Uterus (tissue), 4 donors: ENCODE data around the gene NBPF1. TPM values are rescaled to one million over a fixed set of nuclear protein-coding genes. Genes with fewer than 3 reads are reported as not detected.
"Not testable (repeated sequence)": the region's sequence is repeated elsewhere in the genome, so short reads cannot be mapped to it uniquely, and the experiment has no call there.

Source experiments
- DNase-seq, 2 donors: peaks; one replicate each; pipeline ENCODE4 v3.0.0-alpha.2; 2019 to 2020
- H3K27ac ChIP-seq, 2 donors: fragments of 200-600 bp; sonication (generic); 1 replicate in 1 of 2; 2 replicates in 1 of 2; pipeline ENCODE4 v1.5.1; 2016 to 2018
- H3K27me3 ChIP-seq, 2 donors: fragments of 200-600 bp; sonication (generic); one replicate each; pipeline ENCODE4 v1.5.1; 2018 to 2019; ENCODE audit warnings: control low read depth in 1 of 2
- H3K36me3 ChIP-seq, 2 donors: fragments of 200-600 bp; sonication (generic); one replicate each; pipeline ENCODE4 v1.5.1; 2019; ENCODE audit warnings: control low read depth in 1 of 2
- H3K4me1 ChIP-seq, 2 donors: fragments of 200-600 bp; sonication (generic); one replicate each; pipeline ENCODE4 v1.5.1; 2018 to 2019; ENCODE audit warnings: control low read depth in 1 of 2
- H3K4me3 ChIP-seq, 2 donors: fragments of 200-600 bp; sonication (generic); 1 replicate in 1 of 2; 2 replicates in 1 of 2; pipeline ENCODE4 v1.5.1; 2018 to 2019; ENCODE audit warnings: mild to moderate bottlenecking in 1 of 2
- H3K9me3 ChIP-seq, 2 donors: fragments of 200-600 bp; sonication (generic); one replicate each; pipeline ENCODE4 v1.5.1; 2019; ENCODE audit warnings: control low read depth in 1 of 2
- POLR2A ChIP-seq, 2 donors: fragments of 450-650 bp; IDR thresholded peaks; one replicate each; pipeline ENCODE4 v1.6.1; 2016; ENCODE audit warnings: antibody characterized with exemption in 2 of 2, mild to moderate bottlenecking in 1 of 2, moderate library complexity in 1 of 2
- intact Hi-C: fragments of 100-400 bp; cut with DNase I; formaldehyde crosslinking; loops from one replicate; pipeline ENCODE4 v1.15.1; 2023; ENCODE audit warnings: low total_unique reads
- total RNA-seq, 4 donors: library from RNA; depleted of rRNA in 3 of 4; stranded (reverse); fragments of >200 nt in 3 of 4; gene quantifications; one replicate each; pipeline versions ENCODE4 v1.1.0 to v1.2.4, GENCODE V29; 2014 to 2023
- TF ChIP-seq, protein P1 (sequence below), 4 experiments: fragments of 200-600 bp in 2 of 4; fragments of 450-650 bp in 2 of 4; sonication (generic) in 2 of 4; IDR thresholded peaks; one replicate each; pipeline ENCODE4 v1.5.1; 2016 to 2019; ENCODE audit warnings: antibody characterized with exemption in 4 of 4, mild to moderate bottlenecking in 2 of 4, moderate library complexity in 1 of 4
- donor health status: DM: yes; HTN: yes; CAD: no.

NBPF1 gene
- total RNA-seq, 4 donors from 2014 or later: 29.4 to 178 (median 39.2) TPM

DNA sequence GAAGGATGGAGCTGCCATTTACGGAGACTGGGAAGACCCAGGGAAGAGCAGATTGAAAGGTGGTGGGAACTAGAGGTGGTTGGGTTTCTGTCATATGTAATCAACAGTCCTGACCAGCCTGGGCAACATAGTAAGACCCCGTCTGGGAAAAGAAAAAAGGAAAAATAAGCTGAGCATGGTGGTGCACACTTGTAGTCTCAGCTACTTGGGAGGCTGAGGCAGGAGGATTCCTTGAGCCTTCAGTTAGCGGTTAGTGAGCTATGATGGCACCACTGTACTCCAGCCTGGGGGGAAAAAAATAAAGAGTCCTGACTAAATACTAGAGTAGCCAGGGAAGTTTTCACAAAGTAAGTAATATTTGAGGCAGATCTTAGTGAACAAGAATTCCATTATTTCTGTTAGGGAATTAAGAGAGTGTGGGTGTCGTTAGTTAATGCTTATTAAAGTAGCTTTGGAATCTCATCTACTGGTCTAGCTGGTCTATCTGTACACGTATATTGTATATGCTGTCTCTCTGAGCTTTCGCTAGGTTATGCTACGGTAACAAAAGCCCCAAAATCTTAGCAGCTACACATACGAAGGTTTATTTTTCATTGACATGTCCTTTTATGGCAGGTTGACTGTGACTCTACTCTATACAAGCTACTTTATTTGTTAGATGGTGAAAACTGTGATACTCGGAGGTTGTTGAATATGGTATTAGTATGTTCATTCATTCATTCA lies 4.4 kb downstream of the NBPF1 start:
- intact Hi-C loops: no loop called here
- DNase-seq: no peak

GRCh38 chr1:16607853-16608815 lies 5.2 kb downstream of the NBPF1 start:
- intact Hi-C loops, H3K4me1 ChIP-seq, H3K36me3 ChIP-seq, H3K27ac ChIP-seq, H3K9me3 ChIP-seq, H3K27me3 ChIP-seq, H3K4me3 ChIP-seq: not testable (repeated sequence)
- DNase-seq: peak in 1 of 2 donors; percentile 22

More for the DNA sequence above, 4.4 kb downstream of the NBPF1 start:
- Histone ChIP-seq H3K27me3 (no peaks in the 10 kb centered on the region), H3K36me3 (no peaks in the 10 kb centered on the region), H3K9me3 (no peaks in the 10 kb centered on the region), H3K4me1 (peaks cover 0 to 5% of the 10 kb centered on the region in 2 donors), H3K27ac (no peak overlapping the region), H3K4me3 (no peak overlapping the region)
- no peak for TF ChIP-seq POLR2A (IDR thresholded peaks at IDR 0.05)
- TF ChIP-seq, protein P1, sequence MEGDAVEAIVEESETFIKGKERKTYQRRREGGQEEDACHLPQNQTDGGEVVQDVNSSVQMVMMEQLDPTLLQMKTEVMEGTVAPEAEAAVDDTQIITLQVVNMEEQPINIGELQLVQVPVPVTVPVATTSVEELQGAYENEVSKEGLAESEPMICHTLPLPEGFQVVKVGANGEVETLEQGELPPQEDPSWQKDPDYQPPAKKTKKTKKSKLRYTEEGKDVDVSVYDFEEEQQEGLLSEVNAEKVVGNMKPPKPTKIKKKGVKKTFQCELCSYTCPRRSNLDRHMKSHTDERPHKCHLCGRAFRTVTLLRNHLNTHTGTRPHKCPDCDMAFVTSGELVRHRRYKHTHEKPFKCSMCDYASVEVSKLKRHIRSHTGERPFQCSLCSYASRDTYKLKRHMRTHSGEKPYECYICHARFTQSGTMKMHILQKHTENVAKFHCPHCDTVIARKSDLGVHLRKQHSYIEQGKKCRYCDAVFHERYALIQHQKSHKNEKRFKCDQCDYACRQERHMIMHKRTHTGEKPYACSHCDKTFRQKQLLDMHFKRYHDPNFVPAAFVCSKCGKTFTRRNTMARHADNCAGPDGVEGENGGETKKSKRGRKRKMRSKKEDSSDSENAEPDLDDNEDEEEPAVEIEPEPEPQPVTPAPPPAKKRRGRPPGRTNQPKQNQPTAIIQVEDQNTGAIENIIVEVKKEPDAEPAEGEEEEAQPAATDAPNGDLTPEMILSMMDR (IDR thresholded peaks at IDR 0.05): no peak

- H3K27ac ChIP-seq: no peak overlapping the region
- no peaks in the 10 kb centered on the region for H3K9me3 ChIP-seq
- intact Hi-C loops: no loop called here
- TF ChIP-seq POLR2A (IDR thresholded peaks at IDR 0.05): no peak
- TF ChIP-seq, protein P1 (IDR thresholded peaks at IDR 0.05): no peak
- H3K27me3 ChIP-seq: no peaks in the 10 kb centered on the region
- no peak overlapping the region for H3K4me3 ChIP-seq
- DNase-seq: no peak
- no peaks in the 10 kb centered on the region for H3K36me3 ChIP-seq
- peaks cover 0 to 5% of the 10 kb centered on the region in 2 donors for H3K4me1 ChIP-seq
These were observed 5.9 kb downstream of the NBPF1 start for GRCh38 chr1:16607433-16607851.

- DNase-seq, H3K27ac ChIP-seq, intact Hi-C loops, H3K9me3 ChIP-seq, H3K4me1 ChIP-seq, H3K27me3 ChIP-seq, H3K4me3 ChIP-seq, H3K36me3 ChIP-seq: not testable (repeated sequence)
These were observed 6.5 kb downstream of the NBPF1 start for GRCh38 chr1:16606666-16607432.

DNA sequence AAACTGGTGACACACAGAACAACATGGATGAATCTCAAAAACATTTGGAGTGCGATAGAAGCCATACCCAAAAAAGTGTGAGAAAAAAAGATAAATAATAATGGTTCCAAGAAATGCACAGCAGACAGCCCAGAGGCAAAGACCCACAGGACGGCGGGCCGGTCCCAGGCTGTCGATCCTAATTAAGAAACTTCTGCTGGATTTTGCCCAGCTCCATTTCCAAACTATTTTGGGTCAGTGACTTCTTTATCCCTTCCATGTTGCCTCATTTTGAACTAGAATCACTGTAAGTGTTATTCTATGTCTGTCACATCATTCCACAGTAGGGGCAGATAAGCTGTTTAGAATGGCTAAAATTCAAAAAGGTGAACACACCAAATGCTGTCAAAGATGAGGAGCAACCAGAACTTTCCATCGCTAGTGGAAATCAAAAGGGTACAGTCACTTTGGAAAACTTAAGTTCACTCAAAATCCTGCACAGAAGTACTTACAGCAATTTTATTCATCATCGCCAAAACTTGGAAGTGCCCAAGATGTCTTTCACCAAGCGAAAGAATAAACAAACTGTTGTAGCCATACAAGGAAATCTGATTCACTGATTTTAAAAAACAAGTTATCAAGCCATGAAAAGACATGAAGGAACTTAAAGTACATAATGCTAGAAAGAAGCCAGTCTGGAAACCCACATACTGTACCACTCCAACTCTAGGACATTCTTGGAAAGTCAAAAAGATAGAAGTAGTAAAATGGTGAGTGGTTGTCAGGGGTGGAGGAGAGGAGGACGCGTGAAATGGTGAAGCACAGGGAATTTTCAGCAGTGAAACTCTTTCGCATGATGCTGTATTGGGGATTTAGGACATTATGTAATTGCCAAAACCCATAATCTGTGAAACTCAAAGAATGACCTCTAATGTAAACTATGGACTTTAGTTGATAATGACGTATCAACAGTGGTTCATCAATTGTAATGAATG lies 7.5 kb downstream of the NBPF1 start:
- TF ChIP-seq, protein P1 (IDR thresholded peaks at IDR 0.05): no peak
- TF ChIP-seq POLR2A (IDR thresholded peaks at IDR 0.05): no peak

More for the DNA sequence above, 7.5 kb downstream of the NBPF1 start:
- H3K27ac ChIP-seq: no peak overlapping the region
- no peaks in the 10 kb centered on the region for H3K9me3 ChIP-seq
- intact Hi-C loops: no loop called here
- H3K27me3 ChIP-seq: no peaks in the 10 kb centered on the region
- no peak for DNase-seq
- H3K4me3 ChIP-seq: no peak overlapping the region
- H3K36me3 ChIP-seq: no peaks in the 10 kb centered on the region
- H3K4me1 ChIP-seq: no peaks in the 10 kb centered on the region
